NCI-H446 treated with DMSO at 0.1 percent for 48 hours (cell line): ENCODE data around the gene MYH14.

Source experiments
- DNase-seq: peaks from one replicate; lab custom pipeline; 2025; lab: John Stamatoyannopoulos, UW

Gene MYH14

DNA sequence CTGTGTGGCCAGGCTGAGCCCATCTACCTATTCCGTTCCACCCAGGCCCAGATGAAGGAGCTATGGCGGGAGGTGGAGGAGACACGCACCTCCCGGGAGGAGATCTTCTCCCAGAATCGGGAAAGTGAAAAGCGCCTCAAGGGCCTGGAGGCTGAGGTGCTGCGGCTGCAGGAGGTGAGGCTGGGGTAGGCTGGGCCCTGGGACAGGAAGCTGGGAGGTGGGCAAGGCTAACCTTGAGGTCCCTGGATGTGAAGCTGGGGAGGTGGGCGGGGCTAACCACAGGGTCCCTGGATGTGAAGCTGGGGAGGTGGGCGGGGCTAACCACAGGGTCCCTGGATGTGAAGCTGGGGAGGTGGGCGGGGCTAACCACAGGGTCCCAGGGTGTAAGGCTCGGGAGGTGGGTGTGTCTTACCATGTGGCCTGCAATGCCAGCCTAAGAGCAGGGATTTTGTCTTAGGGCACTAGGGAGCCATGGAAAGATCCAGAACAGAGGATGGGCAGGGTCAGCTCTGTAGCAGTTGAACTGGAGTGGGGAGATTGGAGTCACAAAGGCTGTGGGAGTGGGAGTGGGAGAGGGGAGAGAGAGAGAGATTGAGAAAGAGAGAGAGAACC, 88.9 kb downstream of the MYH14 start:
- DNase-seq, result no peak

DNA sequence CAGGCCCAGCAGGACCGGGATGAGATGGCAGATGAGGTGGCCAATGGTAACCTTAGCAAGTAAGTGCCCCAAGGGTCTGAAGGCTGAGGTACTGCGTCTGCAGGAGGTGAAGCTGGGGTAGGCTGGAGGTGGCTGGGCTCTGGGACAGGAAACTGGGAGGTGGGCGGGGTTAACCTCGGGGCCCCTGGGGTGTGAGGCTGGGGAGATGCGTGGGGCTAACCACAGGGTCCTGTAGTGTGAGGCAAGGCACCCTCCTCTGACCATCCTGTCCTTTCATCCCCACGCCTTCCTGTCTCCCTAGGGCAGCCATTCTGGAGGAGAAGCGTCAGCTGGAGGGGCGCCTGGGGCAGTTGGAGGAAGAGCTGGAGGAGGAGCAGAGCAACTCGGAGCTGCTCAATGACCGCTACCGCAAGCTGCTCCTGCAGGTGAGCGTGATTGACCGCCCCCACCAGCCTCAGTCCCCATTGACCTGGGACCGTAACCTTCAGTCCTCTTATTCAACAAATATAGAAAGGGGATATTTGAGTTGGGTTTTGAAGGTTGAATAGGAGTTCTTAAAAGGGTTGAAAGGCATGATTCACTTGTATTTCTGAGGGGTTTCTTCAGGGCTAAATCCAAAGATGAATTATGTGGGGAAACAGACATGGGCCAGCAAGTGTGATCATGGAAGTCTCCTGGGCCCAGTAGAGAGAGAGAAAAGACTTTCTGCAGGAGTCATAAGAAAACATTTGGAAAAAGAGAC, 90.0 kb downstream of the MYH14 start:
- DNase-seq, result no peak

GRCh38 chr19:50300051-50300450, 96.6 kb downstream of the MYH14 start:
- DNase-seq, result no peak

- DNase-seq, result no peak
Observed at GRCh38 chr19:50300814-50301606, 97.6 kb downstream of the MYH14 start.

DNA sequence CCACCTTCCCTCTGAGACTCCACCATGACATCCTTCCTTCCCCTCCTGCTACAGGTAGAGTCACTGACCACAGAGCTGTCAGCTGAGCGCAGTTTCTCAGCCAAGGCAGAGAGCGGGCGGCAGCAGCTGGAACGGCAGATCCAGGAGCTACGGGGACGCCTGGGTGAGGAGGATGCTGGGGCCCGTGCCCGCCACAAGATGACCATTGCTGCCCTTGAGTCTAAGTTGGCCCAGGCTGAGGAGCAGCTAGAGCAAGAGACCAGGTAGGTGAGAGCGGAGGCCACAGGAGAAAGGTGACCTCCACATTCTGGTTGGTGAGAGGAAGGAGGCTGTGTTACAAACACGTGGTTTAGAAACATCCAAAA, 98.2 kb downstream of the MYH14 start:
- DNase-seq, result no peak

GRCh38 chr19:50303558-50303957, 100.1 kb downstream of the MYH14 start:
- DNase-seq, result no peak

DNA sequence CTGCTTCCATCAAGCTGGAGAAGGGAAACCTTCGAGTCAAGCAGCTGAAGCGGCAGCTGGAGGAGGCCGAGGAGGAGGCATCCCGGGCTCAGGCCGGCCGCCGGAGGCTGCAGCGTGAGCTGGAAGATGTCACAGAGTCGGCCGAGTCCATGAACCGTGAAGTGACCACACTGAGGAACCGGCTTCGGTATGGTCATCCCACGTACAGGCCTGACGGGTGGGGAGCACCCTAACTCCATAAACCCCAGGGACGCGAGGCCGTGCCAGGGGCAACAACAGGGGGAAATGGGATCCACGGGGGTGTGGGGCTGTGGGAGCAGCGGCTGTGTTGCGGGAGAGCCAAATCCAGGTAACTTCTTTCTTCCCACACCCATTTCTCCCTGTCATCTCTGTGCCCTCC, 105.6 kb downstream of the MYH14 start:
- no peak for DNase-seq

DNA sequence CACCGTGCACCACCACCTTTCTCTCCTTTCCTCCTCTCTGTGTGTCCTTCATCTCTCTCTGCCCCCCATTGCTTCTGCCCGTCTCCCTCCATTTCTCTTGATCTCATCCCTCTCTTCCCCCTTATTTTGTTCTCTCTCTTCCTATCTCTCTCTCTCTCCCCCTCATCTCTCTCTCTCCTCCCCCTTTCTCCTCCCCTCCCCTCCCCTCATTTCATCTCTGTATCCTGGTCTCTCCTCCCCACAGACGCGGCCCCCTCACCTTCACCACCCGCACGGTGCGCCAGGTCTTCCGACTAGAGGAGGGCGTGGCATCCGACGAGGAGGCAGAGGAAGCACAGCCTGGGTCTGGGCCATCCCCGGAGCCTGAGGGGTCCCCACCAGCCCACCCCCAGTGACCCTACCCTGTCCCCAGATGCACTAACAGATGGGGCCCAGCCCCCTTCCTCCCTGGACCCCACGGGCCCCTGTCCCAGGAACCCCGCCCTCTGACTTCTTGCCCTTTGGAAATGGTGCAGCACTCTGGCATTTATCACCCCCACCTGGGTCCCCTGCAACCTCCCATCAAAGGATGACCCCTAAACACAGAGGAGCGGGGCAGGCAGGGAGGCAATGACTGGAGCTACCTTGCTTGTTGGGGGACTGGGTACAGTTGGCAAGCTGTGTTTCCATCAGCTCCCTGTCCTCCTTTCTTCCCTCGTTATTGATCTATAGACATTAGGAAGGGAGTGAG, 106.1 kb downstream of the MYH14 start:
- DNase-seq, result no peak

DNA sequence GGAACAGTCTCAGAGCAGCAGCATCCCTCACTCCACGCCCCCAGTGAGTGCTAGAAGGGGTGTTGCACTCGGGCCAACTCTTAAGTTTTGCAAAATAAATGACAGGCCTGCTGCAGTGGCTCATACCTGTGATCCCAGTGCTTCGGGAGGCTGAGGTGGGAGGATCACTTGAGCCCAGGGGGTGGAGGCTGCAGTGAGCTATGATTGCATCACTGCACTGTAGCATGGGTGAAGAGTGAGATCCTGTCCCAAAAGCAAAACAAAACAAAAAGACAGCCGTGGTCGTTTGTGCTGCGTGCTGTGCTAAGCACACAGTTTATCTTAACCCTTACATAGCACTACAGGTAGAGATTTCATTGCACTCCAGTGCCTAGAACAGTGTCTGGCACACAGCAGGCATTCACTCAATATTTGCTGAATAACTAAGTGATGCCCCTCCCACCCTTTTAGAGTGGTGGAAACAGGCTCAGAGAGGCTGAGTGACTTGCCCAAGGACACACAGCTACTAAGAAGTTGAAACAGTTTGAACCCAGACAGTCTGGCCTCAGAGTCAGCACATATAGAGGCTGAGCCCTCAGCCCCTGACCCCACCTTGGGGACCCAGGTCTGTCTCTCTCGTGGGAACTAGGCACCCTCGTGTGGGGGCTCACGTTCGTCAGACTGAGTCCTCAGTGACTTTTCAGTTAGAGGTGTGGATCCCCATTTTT, 107.5 kb downstream of the MYH14 start:
- DNase-seq, result no peak

- DNase-seq, result peak; percentile 70
Observed at GRCh38 chr19:50311723-50312635, 108.6 kb downstream of the MYH14 start.

DNA sequence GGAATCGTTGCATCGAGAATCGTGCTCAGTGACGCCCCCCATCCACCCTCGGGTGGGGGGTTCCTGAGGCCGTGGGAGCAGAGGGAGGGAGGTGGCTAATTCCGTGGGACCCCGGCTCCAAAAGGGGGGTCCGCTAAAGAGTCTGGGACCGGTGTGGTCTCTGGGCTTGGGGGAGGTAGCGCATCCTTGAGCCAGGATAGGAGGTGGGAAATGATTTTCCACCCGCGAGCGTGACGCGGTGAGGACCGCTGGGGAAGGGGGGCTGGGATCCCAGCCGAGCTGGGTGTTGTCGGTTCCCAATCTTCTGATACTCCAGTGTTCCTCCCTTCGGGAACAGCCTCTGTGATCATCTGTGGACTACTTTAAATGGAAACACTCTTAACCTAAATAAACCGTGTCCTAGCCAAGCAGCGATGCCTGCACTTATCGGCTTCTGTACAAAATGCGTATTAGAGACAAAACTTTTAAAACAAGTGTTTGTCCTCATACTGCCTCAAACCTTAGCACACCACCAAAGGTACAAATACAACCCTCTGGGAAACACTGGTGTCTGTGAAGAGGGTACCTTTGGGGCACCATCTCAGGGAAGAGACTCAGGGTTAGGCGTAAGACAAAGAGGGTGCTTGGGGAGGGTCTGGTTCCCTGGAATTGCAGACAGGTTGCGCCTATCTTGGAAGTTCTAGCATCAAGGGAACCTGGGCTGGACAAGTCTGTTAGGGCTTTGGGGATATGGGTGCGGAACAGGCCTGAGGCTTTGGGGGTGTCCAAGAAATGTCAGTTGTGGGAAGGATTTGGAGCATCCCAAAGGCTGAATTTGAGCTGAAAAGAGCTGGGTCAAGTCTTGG, 109.8 kb downstream of the MYH14 start:
- no peak for DNase-seq

DNA sequence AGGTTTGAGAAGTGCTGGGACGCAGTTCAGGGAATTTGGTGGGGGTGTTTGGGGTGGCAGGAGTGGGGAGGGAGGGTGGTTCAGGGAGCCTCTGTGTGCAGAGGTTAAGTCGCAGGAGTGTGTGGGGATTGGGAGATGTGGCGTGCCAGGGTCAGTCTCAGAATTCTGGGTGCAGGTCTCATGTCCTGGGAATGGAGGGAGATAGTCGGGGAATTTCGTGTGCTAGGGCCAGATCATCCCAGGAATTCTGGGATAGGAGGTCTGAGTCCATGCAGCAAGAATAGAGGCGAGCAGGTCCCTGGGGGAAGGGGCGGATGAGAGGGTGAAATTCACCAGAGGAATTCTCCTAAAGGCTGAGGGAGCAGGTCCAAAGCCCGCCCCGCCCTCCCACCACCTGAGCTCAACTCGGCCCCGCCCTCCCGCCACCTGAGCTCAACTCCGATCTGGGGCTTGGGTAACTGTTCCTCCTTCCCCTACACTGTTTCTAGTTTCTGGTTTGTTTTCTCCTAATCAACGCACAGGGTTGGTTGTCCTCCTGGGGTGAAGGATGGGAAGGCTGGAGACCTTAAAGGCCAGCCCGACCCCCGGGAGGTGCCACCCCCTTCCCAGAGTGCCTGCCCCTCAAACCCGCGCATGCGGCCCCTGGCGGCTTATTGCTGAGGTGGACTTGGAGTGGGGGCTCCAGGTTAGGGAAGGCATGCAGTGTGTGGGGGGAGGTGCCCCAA, 110.6 kb downstream of the MYH14 start:
- no peak for DNase-seq

- no peak for DNase-seq
Observed at GRCh38 chr19:50314724-50315708, 111.6 kb downstream of the MYH14 start.

- no peak for DNase-seq
Observed at GRCh38 chr19:50315773-50316448, 112.5 kb downstream of the MYH14 start.

DNA sequence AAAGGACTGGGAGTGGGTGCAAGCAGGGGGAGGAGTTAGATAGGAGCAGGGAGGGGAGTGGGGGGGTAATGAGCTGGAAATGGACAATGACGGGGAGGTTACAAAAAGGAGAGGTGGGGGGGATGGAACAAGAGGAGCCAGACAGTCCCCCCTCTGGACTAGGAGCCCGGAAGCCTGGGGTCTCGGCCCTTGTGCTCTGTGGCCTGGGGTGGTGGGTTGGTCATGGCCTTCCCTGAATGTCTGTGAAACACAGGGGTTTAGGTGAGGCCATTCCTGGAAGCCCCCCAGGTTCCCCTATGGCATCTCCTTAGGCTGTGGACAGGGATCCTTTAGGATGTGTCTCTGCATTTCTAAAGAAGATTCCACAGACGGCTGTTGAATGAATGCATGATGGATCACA, 113.7 kb downstream of the MYH14 start:
- no peak for DNase-seq

- no peak for DNase-seq
Observed at GRCh38 chr19:50318438-50318837, 115.0 kb downstream of the MYH14 start.

DNA sequence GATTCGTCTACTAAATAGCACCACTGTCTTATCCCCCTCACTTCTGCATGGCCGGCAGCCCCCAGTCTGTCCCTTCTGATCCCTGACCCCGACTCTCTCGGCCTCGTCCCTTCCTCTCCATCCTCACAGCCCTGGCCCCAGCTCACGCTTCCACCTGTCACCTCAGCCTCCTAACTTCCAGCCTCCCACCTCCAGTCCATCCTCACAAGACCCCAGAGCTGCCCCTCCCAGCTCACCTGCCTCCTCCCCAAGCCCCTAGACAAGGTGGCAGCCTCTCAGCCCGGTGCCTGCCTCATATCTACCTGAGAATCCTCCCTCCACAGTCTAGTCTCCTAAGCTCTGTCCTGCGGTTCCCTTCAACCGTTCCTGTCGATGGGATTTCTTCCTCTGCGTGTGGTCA, 115.7 kb downstream of the MYH14 start:
- no peak for DNase-seq
